NCI-H526 (cell line): ENCODE measurements around the gene STARD3NL.
A peak's percentile ranks its signal among the peaks of the same experiment; 100 is the strongest.
"Not testable (repeated sequence)": the region's sequence is repeated elsewhere in the genome, so short reads cannot be mapped to it uniquely, and the experiment has no call there.

Experiments used
- DNase-seq, 2 experiments: peaks; one replicate each; lab custom pipeline; 2025; lab: John Stamatoyannopoulos, UW

The STARD3NL gene

GRCh38 chr7:38178004-38178694, at the start of gene STARD3NL:
Gene STARD3NL, plus strand, starts transcription at chr7:38178245. Its CDS starts 29,260 bp downstream, at chr7:38207505.
- peak; percentile 99 for DNase-seq

- DNase-seq = no peak
These were observed 48.9 kb upstream of the STARD3NL start for GRCh38 chr7:38129162-38129561.

- DNase-seq = no peak
These were observed 48.5 kb upstream of the STARD3NL start for GRCh38 chr7:38129579-38129978.

- no peak for DNase-seq
These were observed 39.9 kb upstream of the STARD3NL start for GRCh38 chr7:38138171-38138570.

GRCh38 chr7:38141187-38141586, 36.9 kb upstream of the STARD3NL start:
- DNase-seq = no peak

GRCh38 chr7:38142736-38143135, 35.3 kb upstream of the STARD3NL start:
- DNase-seq = no peak

- peak in 1 of 2 experiments; percentile 0 for DNase-seq
These were observed 31.0 kb upstream of the STARD3NL start for GRCh38 chr7:38147005-38147404.

- DNase-seq = no peak
These were observed 26.5 kb upstream of the STARD3NL start for GRCh38 chr7:38151556-38151955.

- no peak for DNase-seq
These were observed 24.5 kb upstream of the STARD3NL start for GRCh38 chr7:38153515-38153914.

- no peak for DNase-seq
These were observed 23.8 kb upstream of the STARD3NL start for GRCh38 chr7:38154278-38154677.

- peak in 1 of 2 experiments; percentile 19 for DNase-seq
These were observed 18.0 kb upstream of the STARD3NL start for GRCh38 chr7:38160003-38160571.

GRCh38 chr7:38162036-38162435, 16.0 kb upstream of the STARD3NL start:
- no peak for DNase-seq

- no peak for DNase-seq
These were observed 14.4 kb upstream of the STARD3NL start for GRCh38 chr7:38163671-38164070.

GRCh38 chr7:38168890-38169570, 9.0 kb upstream of the STARD3NL start:
- DNase-seq = no peak

- no peak for DNase-seq
These were observed 8.2 kb upstream of the STARD3NL start for GRCh38 chr7:38169847-38170246.

GRCh38 chr7:38171623-38172391, 6.2 kb upstream of the STARD3NL start:
- DNase-seq = no peak

- DNase-seq = not testable (repeated sequence)
These were observed 2.5 kb upstream of the STARD3NL start for GRCh38 chr7:38175547-38175946.

- DNase-seq = no peak
These were observed 433 bp upstream of the STARD3NL start for GRCh38 chr7:38177621-38178003.

GRCh38 chr7:38178695-38179344, 775 bp downstream of the STARD3NL start:
- DNase-seq = no peak

GRCh38 chr7:38179776-38180226, 1.8 kb downstream of the STARD3NL start:
- DNase-seq = no peak

- no peak for DNase-seq
These were observed 3.1 kb downstream of the STARD3NL start for GRCh38 chr7:38181111-38181510.

GRCh38 chr7:38182450-38182849, 4.4 kb downstream of the STARD3NL start:
- DNase-seq = no peak
